Adrenal gland (tissue), 12 donors: ENCODE results near the gene PMVK. TPM values are rescaled to one million over a fixed set of nuclear protein-coding genes. Genes with fewer than 3 reads are reported as not detected.

ENCODE experiments used
- DNase-seq, 7 donors: peaks; one replicate each; pipeline ENCODE4 v3.0.0-alpha.2; 2019 to 2020
- H3K27ac ChIP-seq, 5 donors: fragments of 200-600 bp; sonication (generic) in 4 of 5; 1 replicate in 3 of 5; 2 replicates in 2 of 5; pipeline versions ENCODE4 v1.5.1 to v1.8.0; 2016 to 2020; ENCODE audit warnings: mild to moderate bottlenecking in 1 of 5
- H3K27me3 ChIP-seq: fragments of 200-600 bp; 2 replicates; pipeline ENCODE4 v1.8.0; 2021
- H3K36me3 ChIP-seq, 2 donors: fragments of 200-600 bp; replicated peaks in 1 of 2; 1 replicate in 1 of 2; 2 replicates in 1 of 2; pipeline versions ENCODE4 v1.5.1 to v1.8.0; 2018 to 2022
- H3K4me1 ChIP-seq, 2 donors: fragments of 200-600 bp; replicated peaks in 1 of 2; 1 replicate in 1 of 2; 2 replicates in 1 of 2; pipeline versions ENCODE4 v1.5.1 to v1.8.0; 2018 to 2021
- H3K4me3 ChIP-seq, 4 donors: fragments of 200-600 bp; sonication (generic) in 3 of 4; one replicate each; pipeline ENCODE4 v1.5.1; 2016 to 2018
- H3K9me3 ChIP-seq, 3 donors: fragments of 200-600 bp; sonication (generic) in 1 of 3; replicated peaks in 1 of 3; 1 replicate in 2 of 3; 2 replicates in 1 of 3; pipeline versions ENCODE4 v1.5.1 to v1.8.0; 2016 to 2021
- CTCF ChIP-seq, 6 experiments: fragments of 450-650 bp in 4 of 6; fragments of 200-600 bp in 2 of 6; sonication (generic) in 1 of 6; IDR thresholded peaks; 1 replicate in 5 of 6; 2 replicates in 1 of 6; pipeline versions ENCODE4 v1.5.1 to v1.8.0; 2016 to 2021; ENCODE audit warnings: antibody characterized with exemption in 6 of 6, mild to moderate bottlenecking in 2 of 6, moderate library complexity in 1 of 6
- POLR2A ChIP-seq, 2 donors: fragments of 450-650 bp; IDR thresholded peaks; one replicate each; pipeline ENCODE4 v1.6.1; 2017; ENCODE audit warnings: antibody characterized with exemption in 2 of 2, mild to moderate bottlenecking in 2 of 2, moderate library complexity in 1 of 2
- WGBS, 4 donors: extraction: QIAGEN DNeasy Blood & Tissue Kit in 2 of 4; methylation state at CpG; one replicate each; pipeline versions ENCODE4 v1.1.5 to v1.1.7; 2013 to 2017; 5-methylcytosine and 5-hydroxymethylcytosine counted together
- intact Hi-C, 2 donors: fragments of 100-400 bp; cut with DNase I; formaldehyde crosslinking; loops; one replicate each; pipeline versions ENCODE4 v1.14.1 to v1.15.0; 2022 to 2023
- polyA plus RNA-seq, 3 donors: library from polyadenylated mRNA; stranded (reverse); fragments of 200-250 nt in 2 of 3; fragments of 350-450 nt in 1 of 3; fragmentation: Illumina TruSeq in 1 of 3; extraction: RNeasy Lipid Tissue Mini Kit (QIAGEN cat#74804) in 1 of 3; gene quantifications; one replicate each; pipeline ENCODE4 v1.2.3, GENCODE V29; 2013 to 2014
- total RNA-seq, 9 donors: library from RNA; depleted of rRNA in 4 of 9; stranded (reverse); fragments of >200 nt in 4 of 9; fragments of 120-200 nt in 1 of 9; fragmentation: NEBNext Ultra II Directional in 1 of 9; extraction: Animal tissue kit (Norgen Biotek cat#: 25700) in 1 of 9; gene quantifications; one replicate each; pipeline versions ENCODE4 v1.1.0 to v1.2.4, GENCODE V29; 2013 to 2023
- donor health status: healthy with polysubstance abuse.
- donor health status: Bipolar disorder and iron deficiency.
- donor health status: DM: yes; HTN: yes; CAD: no.
- donor health status: DM: no; HTN: no; CAD: no.
- donor health status: DM: no; HTN: no; CAD: no.
- donor health status: DM: yes; HTN: yes; CAD: no.

The PMVK gene
- total and polyA plus RNA-seq, 12 donors: 12.6 to 70.0 (median 41.7) TPM

- 79 to 86% (median 80%) methylated on average over 8 to 10 of the region's 10 CpGs for WGBS, 4 donors
- H3K4me1 ChIP-seq: no peaks in the 10 kb centered on the region
- H3K27me3 ChIP-seq: no peaks in the 10 kb centered on the region
- intact Hi-C loops: no loop called here
- no peak overlapping the region for H3K27ac ChIP-seq
- peak in 1 of 7 donors; percentile 25 for DNase-seq
- no peaks in the 10 kb centered on the region for H3K9me3 ChIP-seq
- no peaks in the 10 kb centered on the region for H3K36me3 ChIP-seq
- H3K4me3 ChIP-seq: no peak overlapping the region
- no peak for TF ChIP-seq CTCF (IDR thresholded peaks at IDR 0.05)
- no peak for TF ChIP-seq POLR2A (IDR thresholded peaks at IDR 0.05)
Measured at GRCh38 chr1:154896771-154897286, 39.7 kb downstream of the PMVK start.

DNA sequence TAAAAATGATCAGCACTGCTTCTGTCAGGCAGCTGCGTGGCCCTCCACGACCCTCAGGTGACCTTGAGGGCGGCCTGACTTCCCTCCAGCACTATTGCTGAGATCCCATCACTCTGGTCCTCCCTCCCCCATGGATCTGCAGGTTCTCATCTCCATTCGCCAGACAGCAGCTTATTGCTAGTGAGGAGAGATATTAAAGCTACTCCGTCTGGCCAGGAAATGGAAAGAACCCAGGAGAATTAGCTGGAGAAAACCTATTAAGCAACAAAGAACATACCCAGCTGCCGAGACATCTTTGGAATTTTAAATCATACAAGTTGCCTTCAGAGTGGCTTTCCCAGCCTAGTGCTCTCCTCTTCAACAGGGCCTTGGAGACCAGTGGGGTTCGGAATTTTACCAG, 40.7 kb downstream of the PMVK start:
- WGBS, 4 donors: 54 to 66% (median 63%) methylated on average over 7 of the region's 7 CpGs
- H3K4me1 ChIP-seq: no peaks in the 10 kb centered on the region
- H3K27ac ChIP-seq: no peak overlapping the region
- no peak for TF ChIP-seq POLR2A (IDR thresholded peaks at IDR 0.05)
- no peak for TF ChIP-seq CTCF (IDR thresholded peaks at IDR 0.05)
- no peaks in the 10 kb centered on the region for H3K9me3 ChIP-seq
- peak in 1 of 7 donors; percentile 29 for DNase-seq
- H3K4me3 ChIP-seq: no peak overlapping the region
- intact Hi-C loops: no loop called here
- no peaks in the 10 kb centered on the region for H3K27me3 ChIP-seq
- H3K36me3 ChIP-seq: no peaks in the 10 kb centered on the region

- WGBS, 4 donors: 9 to 15% (median 12%) methylated on average over 1 of the region's 1 CpG
- no peaks in the 10 kb centered on the region for H3K36me3 ChIP-seq
- no peaks in the 10 kb centered on the region for H3K9me3 ChIP-seq
- no peak overlapping the region for H3K27ac ChIP-seq
- intact Hi-C loops: no loop called here
- DNase-seq: no peak
- no peak overlapping the region for H3K4me3 ChIP-seq
- no peaks in the 10 kb centered on the region for H3K4me1 ChIP-seq
- no peaks in the 10 kb centered on the region for H3K27me3 ChIP-seq
- TF ChIP-seq POLR2A (IDR thresholded peaks at IDR 0.05): no peak
Measured at GRCh38 chr1:154891452-154891851, 45.1 kb downstream of the PMVK start.

DNA sequence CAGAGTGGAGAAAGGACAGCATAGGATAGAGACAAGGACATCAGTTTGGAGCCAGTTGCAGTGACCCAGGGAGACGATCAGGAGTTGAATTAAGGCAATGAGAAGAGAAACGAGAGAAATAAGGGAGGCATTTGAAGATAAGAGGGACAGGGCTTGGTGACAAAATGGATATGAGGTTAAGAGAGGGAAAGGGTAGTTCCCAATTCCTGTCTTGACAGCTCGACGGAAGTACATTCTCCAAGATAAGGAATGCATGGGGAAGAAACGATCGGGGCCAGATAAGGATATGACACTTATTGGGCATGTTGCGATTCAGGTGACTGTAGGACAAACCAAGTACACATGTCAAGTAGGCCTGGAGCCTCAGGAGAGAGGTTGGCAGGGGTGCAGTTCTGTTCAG, 47.8 kb downstream of the PMVK start:
- intact Hi-C loops: no loop called here
- no peak for TF ChIP-seq CTCF (IDR thresholded peaks at IDR 0.05)
- TF ChIP-seq POLR2A (IDR thresholded peaks at IDR 0.05): no peak
- 53 to 64% (median 59%) methylated on average over 7 of the region's 7 CpGs for WGBS, 4 donors
- Histone ChIP-seq H3K27me3 (no peaks in the 10 kb centered on the region), H3K27ac (no peak overlapping the region), H3K36me3 (no peaks in the 10 kb centered on the region), H3K9me3 (no peaks in the 10 kb centered on the region), H3K4me3 (no peak overlapping the region), H3K4me1 (peaks cover 0 to 9% of the 10 kb centered on the region in 2 donors)
- DNase-seq: no peak

DNA sequence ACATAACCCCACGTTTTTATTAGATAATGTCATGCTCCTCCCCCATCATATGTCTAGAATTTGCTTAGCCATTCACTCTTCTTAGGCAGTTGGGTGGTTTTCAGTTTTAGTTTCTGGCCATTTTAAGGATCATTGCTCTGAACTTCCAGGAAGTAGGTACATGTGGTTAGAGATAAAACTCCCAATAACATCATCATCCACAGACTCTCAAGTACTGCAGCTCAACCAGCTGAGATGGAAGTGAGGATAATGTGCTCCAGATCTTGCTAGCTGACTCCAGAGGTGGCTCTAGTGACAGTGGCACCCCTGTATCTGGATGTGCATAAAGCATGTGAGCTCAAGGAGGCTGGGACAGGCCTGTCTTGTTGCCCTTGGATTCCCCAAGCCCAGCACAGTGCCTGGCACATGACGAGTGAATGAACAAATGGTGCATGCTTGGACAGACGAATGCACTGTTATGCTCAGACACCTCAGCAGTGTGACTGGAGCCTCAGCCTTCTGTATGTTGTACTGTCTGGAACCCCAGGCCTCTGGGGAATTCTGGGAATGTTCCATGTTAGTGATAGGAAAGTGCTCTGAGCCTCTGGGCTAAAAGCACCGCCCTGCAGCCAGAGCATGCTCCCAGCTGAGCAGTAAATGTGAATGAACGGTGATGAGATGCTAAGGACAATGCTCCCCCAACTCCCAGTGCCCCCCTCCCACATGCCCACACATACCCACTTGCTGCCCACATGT, 50.1 kb downstream of the PMVK start:
- DNase-seq: peak in 1 of 7 donors; percentile 43
- intact Hi-C loops: no loop called here
- WGBS, 4 donors: 53 to 65% (median 58%) methylated on average over 4 to 5 of the region's 5 CpGs

More for the DNA sequence above, 50.1 kb downstream of the PMVK start:
- no peak overlapping the region for H3K4me3 ChIP-seq
- peaks cover 0 to 11% of the 10 kb centered on the region in 2 donors for H3K4me1 ChIP-seq
- H3K27ac ChIP-seq: no peak overlapping the region
- H3K36me3 ChIP-seq: no peaks in the 10 kb centered on the region
- H3K27me3 ChIP-seq: no peaks in the 10 kb centered on the region
- H3K9me3 ChIP-seq: no peaks in the 10 kb centered on the region
- TF ChIP-seq POLR2A (IDR thresholded peaks at IDR 0.05): no peak
- TF ChIP-seq CTCF (IDR thresholded peaks at IDR 0.05): no peak
